Measurements from ENCODE around the gene DECR2. TPM values are rescaled to one million over a fixed set of nuclear protein-coding genes. Genes with fewer than 3 reads are reported as not detected.
A peak's percentile ranks its signal among the peaks of the same experiment; 100 is the strongest.

The DECR2 gene
- total and polyA plus RNA-seq, 7 donors, result 15.0 to 39.1 (median 21.6) TPM

DNA sequence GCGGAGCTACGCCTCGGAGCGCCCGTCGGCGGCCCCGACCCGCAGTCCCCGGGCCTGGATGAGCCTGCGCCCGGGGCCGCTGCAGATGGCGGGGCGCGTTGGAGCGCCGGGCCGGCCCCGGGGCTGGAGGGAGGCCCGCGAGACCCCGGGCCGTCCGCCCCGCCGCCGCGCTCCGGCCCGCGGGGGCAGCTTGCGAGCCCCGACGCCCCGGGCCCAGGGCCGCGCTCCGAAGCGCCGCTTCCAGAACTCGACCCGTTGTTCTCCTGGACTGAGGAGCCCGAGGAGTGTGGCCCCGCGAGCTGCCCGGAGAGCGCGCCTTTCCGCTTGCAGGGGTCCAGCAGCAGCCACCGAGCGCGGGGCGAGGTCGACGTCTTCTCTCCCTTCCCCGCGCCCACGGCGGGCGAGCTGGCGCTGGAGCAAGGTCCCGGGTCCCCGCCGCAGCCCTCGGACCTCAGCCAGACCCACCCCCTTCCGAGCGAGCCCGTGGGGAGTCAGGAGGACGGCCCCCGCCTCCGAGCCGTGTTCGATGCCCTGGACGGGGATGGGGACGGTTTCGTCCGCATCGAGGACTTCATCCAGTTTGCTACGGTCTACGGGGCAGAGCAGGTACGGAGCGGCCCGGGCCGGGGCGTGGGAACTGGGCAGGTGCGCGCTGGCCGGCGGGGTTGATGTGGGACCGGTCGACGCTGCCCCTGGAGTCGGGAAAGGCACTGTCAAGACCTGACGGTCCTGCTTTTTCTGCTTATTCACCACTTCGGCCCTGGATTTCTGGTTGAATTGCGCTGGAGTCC lies 24.6 kb downstream of the DECR2 start:
- WGBS, 2 donors, result 0 to 1% methylated on average over 97 of the region's 97 CpGs
- Histone ChIP-seq H3K9me3 (no peaks in the 10 kb centered on the region), H3K27ac (peak overlapping the region; percentile 40 to 99 (median 96)), H3K4me3 (peak overlapping the region; percentile 64 to 81 (median 74)), H3K36me3 (peaks cover 0 to 12% (median 0%) of the 10 kb centered on the region in 4 donors), H3K27me3 (no peaks in the 10 kb centered on the region), H3K4me1 (peaks cover 0 to 49% (median 45%) of the 10 kb centered on the region in 4 donors)
- intact Hi-C loops (cut with DNase I), result loop anchor here (2.0 to 5.0 kb wide), 3 partner anchors 30 to 46 kb away; partner anchors contain the start of gene PGAP6
- DNase-seq, result no peak
- no peak for TF ChIP-seq POLR2A (IDR thresholded peaks at IDR 0.05)
- TF ChIP-seq, protein P1, sequence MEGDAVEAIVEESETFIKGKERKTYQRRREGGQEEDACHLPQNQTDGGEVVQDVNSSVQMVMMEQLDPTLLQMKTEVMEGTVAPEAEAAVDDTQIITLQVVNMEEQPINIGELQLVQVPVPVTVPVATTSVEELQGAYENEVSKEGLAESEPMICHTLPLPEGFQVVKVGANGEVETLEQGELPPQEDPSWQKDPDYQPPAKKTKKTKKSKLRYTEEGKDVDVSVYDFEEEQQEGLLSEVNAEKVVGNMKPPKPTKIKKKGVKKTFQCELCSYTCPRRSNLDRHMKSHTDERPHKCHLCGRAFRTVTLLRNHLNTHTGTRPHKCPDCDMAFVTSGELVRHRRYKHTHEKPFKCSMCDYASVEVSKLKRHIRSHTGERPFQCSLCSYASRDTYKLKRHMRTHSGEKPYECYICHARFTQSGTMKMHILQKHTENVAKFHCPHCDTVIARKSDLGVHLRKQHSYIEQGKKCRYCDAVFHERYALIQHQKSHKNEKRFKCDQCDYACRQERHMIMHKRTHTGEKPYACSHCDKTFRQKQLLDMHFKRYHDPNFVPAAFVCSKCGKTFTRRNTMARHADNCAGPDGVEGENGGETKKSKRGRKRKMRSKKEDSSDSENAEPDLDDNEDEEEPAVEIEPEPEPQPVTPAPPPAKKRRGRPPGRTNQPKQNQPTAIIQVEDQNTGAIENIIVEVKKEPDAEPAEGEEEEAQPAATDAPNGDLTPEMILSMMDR (IDR thresholded peaks at IDR 0.05), result no peak
- TF ChIP-seq POLR2AphosphoS5 (IDR thresholded peaks at IDR 0.05), result no peak
- no peak for TF ChIP-seq EP300 (IDR thresholded peaks at IDR 0.05)

DNA sequence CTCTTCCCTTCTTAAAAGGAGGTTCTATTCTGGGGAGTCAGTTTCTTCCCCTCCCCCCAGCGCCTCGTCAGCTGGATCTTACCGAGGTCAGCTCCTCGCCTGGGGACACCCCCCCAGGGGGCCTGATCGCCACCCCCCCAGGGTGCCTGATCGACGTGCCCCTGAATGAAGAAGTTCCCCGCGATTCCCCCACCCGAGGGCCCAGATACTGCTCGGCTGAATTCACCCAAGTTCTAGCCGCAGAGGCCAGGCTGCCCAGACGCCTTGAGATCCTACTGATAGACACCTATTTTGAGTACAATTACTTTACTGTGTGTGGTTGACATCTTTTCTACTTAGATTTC lies 25.2 kb downstream of the DECR2 start:
- Histone ChIP-seq H3K27ac (peak overlapping the region in 3 of 4 donors; percentile 94 to 99 (median 99)), H3K4me1 (peaks cover 0 to 49% (median 45%) of the 10 kb centered on the region in 4 donors), H3K9me3 (no peaks in the 10 kb centered on the region), H3K36me3 (peaks cover 0 to 12% (median 0%) of the 10 kb centered on the region in 4 donors), H3K27me3 (no peaks in the 10 kb centered on the region), H3K4me3 (peak overlapping the region; percentile 64 to 81 (median 74))
- intact Hi-C loops (cut with DNase I), result loop anchor here (2.0 to 5.0 kb wide), 3 partner anchors 30 to 45 kb away; partner anchors contain the start of gene PGAP6
- no peak for TF ChIP-seq EP300 (IDR thresholded peaks at IDR 0.05)
- TF ChIP-seq POLR2A (IDR thresholded peaks at IDR 0.05), result no peak
- TF ChIP-seq POLR2AphosphoS5 (IDR thresholded peaks at IDR 0.05), result no peak
- TF ChIP-seq, protein P1 (IDR thresholded peaks at IDR 0.05), result no peak
- 13 to 17% methylated on average over 13 of the region's 13 CpGs for whole genome bisulfite sequencing, 2 donors
- peak; percentile 70 for DNase-seq

DNA sequence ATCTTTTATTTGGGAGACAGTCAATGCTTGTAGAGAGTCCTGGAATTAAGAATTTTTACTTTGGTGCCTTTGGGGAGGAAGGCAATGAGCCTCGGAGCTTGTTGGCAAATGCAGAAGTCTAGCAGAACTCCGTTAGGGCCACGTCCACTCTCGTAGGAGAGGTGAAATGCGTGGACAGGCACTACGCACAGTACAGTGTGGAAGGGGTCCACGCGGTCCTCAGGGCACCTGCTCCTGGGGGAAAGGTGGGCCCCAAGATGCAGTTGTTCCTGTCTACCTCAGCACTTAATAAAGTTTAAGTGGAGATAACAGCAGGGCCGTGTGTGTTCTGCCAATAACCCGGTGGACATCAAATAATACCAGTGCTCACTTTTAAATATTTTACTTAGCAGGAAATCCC lies 25.6 kb downstream of the DECR2 start:
- peak overlapping the region in 2 of 4 donors; percentile 94 to 99 for H3K27ac ChIP-seq
- peaks cover 0 to 49% (median 45%) of the 10 kb centered on the region in 4 donors for H3K4me1 ChIP-seq
- no peak for TF ChIP-seq EP300 (IDR thresholded peaks at IDR 0.05)
- no peak for TF ChIP-seq POLR2A (IDR thresholded peaks at IDR 0.05)
- TF ChIP-seq, protein P1 (IDR thresholded peaks at IDR 0.05), result no peak
- TF ChIP-seq POLR2AphosphoS5 (IDR thresholded peaks at IDR 0.05), result no peak
- H3K9me3 ChIP-seq, result no peaks in the 10 kb centered on the region
- H3K36me3 ChIP-seq, result peaks cover 0 to 12% (median 0%) of the 10 kb centered on the region in 4 donors
- DNase-seq, result no peak
- intact Hi-C loops (cut with DNase I), result loop anchor here (2.0 to 5.0 kb wide), 3 partner anchors 30 to 45 kb away; partner anchors contain the start of gene PGAP6
- peak overlapping the region; percentile 64 to 81 (median 74) for H3K4me3 ChIP-seq
- 67% methylated on average over 10 of the region's 10 CpGs for WGBS, 2 donors
- no peaks in the 10 kb centered on the region for H3K27me3 ChIP-seq

DNA sequence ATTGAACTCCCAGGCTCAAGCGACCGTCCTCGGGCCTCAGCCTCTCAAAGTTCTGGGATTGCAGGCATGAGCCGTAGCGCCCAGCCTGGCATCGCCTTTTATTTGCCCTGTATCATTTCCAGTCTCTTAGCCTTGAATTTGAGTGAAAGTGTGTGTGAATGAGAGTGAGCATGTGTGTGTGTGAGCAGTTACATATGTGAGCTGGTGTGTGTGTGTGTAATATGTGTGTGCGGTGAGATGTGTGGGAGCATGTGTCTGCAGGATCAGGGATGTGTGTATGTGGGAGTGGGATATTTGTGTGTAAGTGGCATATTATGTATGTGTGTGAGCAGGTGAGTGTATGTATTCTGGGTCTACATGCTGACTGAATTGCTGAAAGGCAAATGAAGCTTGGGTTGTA lies 29.2 kb downstream of the DECR2 start:
- Histone ChIP-seq H3K4me1 (peaks cover 0 to 28% (median 23%) of the 10 kb centered on the region in 4 donors), H3K27me3 (no peaks in the 10 kb centered on the region), H3K4me3 (no peak overlapping the region), H3K9me3 (no peaks in the 10 kb centered on the region), H3K27ac (no peak overlapping the region), H3K36me3 (peaks cover 0 to 16% (median 0%) of the 10 kb centered on the region in 4 donors)
- DNase-seq, result no peak
- WGBS, 2 donors, result 96 to 98% methylated on average over 7 of the region's 7 CpGs
- intact Hi-C loops (cut with DNase I), result no loop called here
- TF ChIP-seq POLR2AphosphoS5 (IDR thresholded peaks at IDR 0.05) (no peak), POLR2A (IDR thresholded peaks at IDR 0.05) (no peak), EP300 (IDR thresholded peaks at IDR 0.05) (no peak)
- TF ChIP-seq, protein P1 (IDR thresholded peaks at IDR 0.05), result no peak

Data from sigmoid colon (tissue), 7 donors.